Activated T-cell treated with anti-CD3 and anti-CD28 coated beads for 24 hours (primary cell): Measurements from ENCODE around the gene PRKCH.

Experiments
- DNase-seq: peaks from one replicate; pipeline ENCODE4 v3.0.0-alpha.2; 2020; ENCODE audit warnings: low read depth

PRKCH gene

DNA sequence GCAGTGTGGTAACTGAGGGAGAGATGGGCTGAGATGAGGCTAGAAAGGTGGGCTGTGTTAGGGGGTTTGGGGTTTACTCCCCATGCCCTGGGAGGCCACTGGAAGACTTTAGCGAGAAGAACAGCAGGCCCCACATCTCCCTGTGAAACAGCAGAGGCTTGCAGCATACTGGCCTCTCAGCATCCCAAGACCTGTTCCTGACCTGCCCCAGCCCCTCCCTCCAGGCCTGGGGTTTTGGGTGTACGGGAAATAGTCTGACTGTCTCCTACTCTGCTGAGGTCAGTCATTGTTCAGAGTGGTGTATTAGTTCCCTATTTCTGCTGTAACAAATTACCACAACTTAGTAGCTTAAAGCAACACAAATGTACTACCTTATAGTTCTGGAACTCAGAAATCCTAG, 270.5 kb downstream of the PRKCH start:
- DNase-seq = no peak

DNA sequence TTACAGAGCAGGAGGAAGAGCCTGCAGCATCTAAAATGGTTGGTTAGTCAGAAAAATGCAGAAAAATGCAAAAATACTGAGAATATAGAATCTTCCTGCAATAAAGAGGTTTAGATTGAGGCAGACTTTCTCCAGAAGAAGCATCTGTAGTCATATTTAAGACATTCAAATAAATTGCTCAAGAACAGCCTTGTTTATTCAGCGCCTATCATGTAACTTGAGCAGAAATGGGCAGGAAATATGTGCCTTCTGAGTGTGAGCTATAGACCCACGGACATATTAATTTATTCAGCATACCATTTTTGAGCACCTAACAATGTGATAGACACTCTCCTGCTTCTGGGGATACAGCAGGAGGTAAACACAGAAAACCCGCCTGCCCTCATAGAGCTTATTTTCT, 272.0 kb downstream of the PRKCH start:
- DNase-seq = no peak

DNA sequence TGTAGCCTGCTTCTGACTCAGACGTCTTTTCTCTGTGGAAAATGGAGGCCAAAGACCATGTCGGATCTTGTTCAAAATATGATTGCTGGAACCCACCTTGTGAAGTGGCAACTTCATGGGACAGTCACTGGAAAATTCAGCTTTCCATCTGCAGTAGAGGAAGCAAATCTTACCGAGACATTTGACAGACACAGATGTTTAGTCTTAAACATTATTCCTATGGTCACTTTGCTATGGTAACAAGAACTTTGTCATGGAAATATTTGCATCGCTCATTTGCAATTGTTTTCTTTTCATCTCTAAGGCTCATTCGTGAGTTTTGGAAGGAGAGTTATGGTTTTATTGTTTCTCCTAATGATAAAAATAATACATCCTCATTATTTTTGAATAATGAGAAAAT, 275.6 kb downstream of the PRKCH start:
- no peak for DNase-seq

DNA sequence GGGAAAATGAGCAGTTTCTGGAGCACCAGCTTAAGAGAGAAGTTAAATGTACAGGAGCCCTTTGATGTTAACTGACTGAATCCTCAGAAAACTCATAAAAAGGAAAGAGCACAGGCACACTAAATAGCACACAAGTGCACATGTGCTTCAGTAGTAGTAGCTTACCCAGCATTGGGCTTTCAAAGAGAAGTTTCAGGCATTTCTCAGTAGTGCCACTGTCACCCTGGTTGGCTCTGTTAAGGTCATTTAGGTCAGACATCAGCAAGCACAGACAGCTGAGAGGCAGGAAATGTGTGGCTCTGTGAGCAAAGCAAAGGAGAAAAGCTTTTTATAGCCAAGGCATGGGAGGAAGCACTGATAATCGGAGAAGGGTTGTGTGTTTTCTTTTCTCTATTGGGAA, 277.6 kb downstream of the PRKCH start:
- DNase-seq = no peak

DNA sequence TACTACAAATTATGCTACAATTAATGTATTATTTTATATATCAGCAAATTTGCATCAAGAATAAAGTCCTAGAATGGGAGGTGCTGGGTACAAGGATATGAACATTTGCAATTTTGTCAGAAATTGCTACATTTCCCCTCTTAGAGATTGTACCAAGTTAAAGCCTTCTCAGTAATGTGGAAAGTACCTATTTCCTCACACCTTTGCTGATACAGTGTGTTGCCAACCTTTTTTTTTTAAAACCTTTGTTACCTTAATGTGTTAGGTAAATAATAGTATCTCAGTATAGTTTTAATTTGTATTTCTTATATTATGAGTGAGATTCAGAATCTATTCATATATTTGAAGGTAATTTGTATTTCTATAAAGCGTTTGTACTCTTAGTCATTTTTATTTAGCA, 278.6 kb downstream of the PRKCH start:
- DNase-seq = no peak
